ENCODE data around the gene RARS2.

GRCh38 chr6:87481931-87482330, 107.9 kb downstream of the RARS2 start:
- no peak for TF ChIP-seq POLR2A (IDR thresholded peaks at IDR 0.05; ENCODE audit: low read length)
- no peak for TF ChIP-seq GATA1 (IDR thresholded peaks at IDR 0.05; ENCODE audit: low read depth, low read length)
